ENCODE data around the gene UBL3.

UBL3 gene

GRCh38 chr13:29805994-29806979 is 44.1 kb downstream of the UBL3 start:
- Mint-ChIP-seq H3K36me3 (ENCODE audit: low read depth) (no peaks in the 10 kb centered on the region), H3K9me3 (no peaks in the 10 kb centered on the region), H3K27me3 (ENCODE audit: low read depth, poor library complexity) (no peaks in the 10 kb centered on the region), H3K4me3 (no peak overlapping the region), H3K4me1 (peaks cover 4% of the 10 kb centered on the region), H3K27ac (no peak overlapping the region)
- DNase-seq, result no peak
- no peak for TF ChIP-seq CTCF (IDR thresholded peaks at IDR 0.05)

GRCh38 chr13:29803221-29803620 is 47.2 kb downstream of the UBL3 start:
- Mint-ChIP-seq H3K4me1 (no peaks in the 10 kb centered on the region), H3K4me3 (no peak overlapping the region), H3K27me3 (ENCODE audit: low read depth, poor library complexity) (no peaks in the 10 kb centered on the region), H3K36me3 (ENCODE audit: low read depth) (no peaks in the 10 kb centered on the region), H3K27ac (no peak overlapping the region), H3K9me3 (no peaks in the 10 kb centered on the region)
- no peak for DNase-seq
- no peak for TF ChIP-seq CTCF (IDR thresholded peaks at IDR 0.05)

GRCh38 chr13:29802621-29803020 is 47.8 kb downstream of the UBL3 start:
- no peak overlapping the region for H3K27ac Mint-ChIP-seq

GRCh38 chr13:29801737-29802305 is 48.6 kb downstream of the UBL3 start:
- no peaks in the 10 kb centered on the region for H3K27me3 Mint-ChIP-seq (ENCODE audit: low read depth, poor library complexity)
- DNase-seq, result no peak
- no peaks in the 10 kb centered on the region for H3K4me1 Mint-ChIP-seq
- no peak for TF ChIP-seq CTCF (IDR thresholded peaks at IDR 0.05)
- H3K4me3 Mint-ChIP-seq, result no peak overlapping the region
- H3K9me3 Mint-ChIP-seq, result no peaks in the 10 kb centered on the region
- peak overlapping the region; percentile 54 for H3K27ac Mint-ChIP-seq
- no peaks in the 10 kb centered on the region for H3K36me3 Mint-ChIP-seq (ENCODE audit: low read depth)

More at GRCh38 chr13:29802621-29803020, 47.8 kb downstream of the UBL3 start:
- H3K27me3 Mint-ChIP-seq (ENCODE audit: low read depth, poor library complexity), result no peaks in the 10 kb centered on the region
- no peaks in the 10 kb centered on the region for H3K36me3 Mint-ChIP-seq (ENCODE audit: low read depth)
- H3K4me1 Mint-ChIP-seq, result no peaks in the 10 kb centered on the region
- no peak for DNase-seq
- no peak for TF ChIP-seq CTCF (IDR thresholded peaks at IDR 0.05)
- H3K9me3 Mint-ChIP-seq, result no peaks in the 10 kb centered on the region
- no peak overlapping the region for H3K4me3 Mint-ChIP-seq

- no peaks in the 10 kb centered on the region for H3K4me1 Mint-ChIP-seq
- no peak for TF ChIP-seq CTCF (IDR thresholded peaks at IDR 0.05)
- peak overlapping the region; percentile 54 for H3K27ac Mint-ChIP-seq
- no peak for DNase-seq
- H3K27me3 Mint-ChIP-seq (ENCODE audit: low read depth, poor library complexity), result no peaks in the 10 kb centered on the region
- H3K36me3 Mint-ChIP-seq (ENCODE audit: low read depth), result no peaks in the 10 kb centered on the region
- no peak overlapping the region for H3K4me3 Mint-ChIP-seq
- H3K9me3 Mint-ChIP-seq, result no peaks in the 10 kb centered on the region
Observed at GRCh38 chr13:29801102-29801501, 49.3 kb downstream of the UBL3 start.
